ENCODE data around the gene PDE4A. TPM values are rescaled to one million over a fixed set of nuclear protein-coding genes. Genes with fewer than 3 reads are reported as not detected.
"Not testable (repeated sequence)": the region's sequence is repeated elsewhere in the genome, so short reads cannot be mapped to it uniquely, and the experiment has no call there.

The PDE4A gene
- total and polyA plus RNA-seq, 5 donors = 5.5 to 14.2 (median 10.9) TPM

DNA sequence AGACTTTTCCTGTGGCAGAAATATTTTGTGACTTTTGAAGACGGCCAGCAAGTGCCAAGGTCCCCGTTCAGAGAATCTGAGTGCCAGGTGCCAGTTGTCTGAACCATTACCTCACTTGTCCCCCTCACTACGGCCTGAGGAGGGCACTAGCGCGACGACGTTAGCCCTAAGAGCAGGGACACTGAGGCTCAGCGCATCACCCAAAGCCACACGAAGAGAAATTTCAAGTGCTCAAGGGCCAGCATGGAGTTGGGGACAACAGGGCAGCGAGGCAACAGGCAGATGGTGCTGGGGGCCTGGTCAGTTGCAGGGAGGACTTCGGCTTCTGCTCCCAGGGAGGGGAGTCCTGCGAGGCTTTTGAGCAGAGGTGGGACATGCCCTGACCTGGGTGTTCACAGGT is 30.5 kb upstream of the PDE4A start:
- Histone ChIP-seq H3K27ac (ENCODE audit: low read length) (no peak overlapping the region), H3K27me3 (ENCODE audit: control insufficient read depth, insufficient read depth) (no peaks in the 10 kb centered on the region), H3K9me3 (ENCODE audit: control insufficient read depth, low read length) (no peaks in the 10 kb centered on the region), H3K4me1 (ENCODE audit: control insufficient read depth, insufficient read depth, low read length) (no peaks in the 10 kb centered on the region), H3K4me3 (ENCODE audit: low read length) (no peak overlapping the region)
- intact Hi-C loops (cut with DNase I) = loop anchor here (2.0 to 5.0 kb wide), 4 partner anchors 121 to 459 kb away; no protein-coding TSS in a partner anchor
- DNase-seq = no peak
- ATAC-seq = peak; percentile 13 to 17
- WGBS = 48% methylated on average over 12 of the region's 12 CpGs

DNA sequence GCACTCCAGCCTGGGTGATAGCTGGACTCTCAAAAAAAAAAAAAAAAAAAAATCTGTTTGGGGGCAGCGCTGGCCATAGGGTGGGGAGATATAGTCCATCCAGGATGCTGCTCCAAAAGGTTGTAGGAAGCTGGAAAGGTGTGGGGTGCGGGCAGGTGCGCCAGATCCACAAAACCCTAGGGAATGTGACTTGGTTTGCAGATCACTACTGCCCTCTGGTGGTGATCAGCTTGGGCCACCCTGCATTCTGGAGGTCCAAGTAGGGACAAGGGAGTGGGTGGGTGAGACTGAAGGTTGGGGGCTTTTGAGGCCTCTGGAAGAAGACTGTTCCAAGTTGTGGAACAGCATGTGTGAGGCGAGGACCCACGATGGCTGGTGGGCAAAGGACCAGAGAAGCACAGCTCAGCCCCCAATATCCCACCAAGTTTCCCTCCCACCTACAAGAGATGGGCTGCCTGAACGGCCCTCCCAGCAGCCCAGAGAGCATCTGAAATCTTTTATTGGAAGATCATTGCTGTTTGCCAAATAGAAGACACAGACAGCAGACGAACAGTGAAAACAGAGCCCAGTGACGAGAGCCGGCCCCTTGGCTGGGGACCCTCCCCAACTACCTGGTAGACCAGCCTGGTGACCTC is 29.6 kb upstream of the PDE4A start:
- DNase-seq = peak; percentile 47 to 84 (median 80)
- no peaks in the 10 kb centered on the region for H3K9me3 ChIP-seq (ENCODE audit: control insufficient read depth, low read length)
- 53% methylated on average over 9 of the region's 9 CpGs for WGBS
- peak; percentile 59 to 62 for ATAC-seq
- H3K27me3 ChIP-seq (ENCODE audit: control insufficient read depth, insufficient read depth) = no peaks in the 10 kb centered on the region
- no peaks in the 10 kb centered on the region for H3K4me1 ChIP-seq (ENCODE audit: control insufficient read depth, insufficient read depth, low read length)
- intact Hi-C loops (cut with DNase I) = loop anchor here (2.0 to 5.0 kb wide), 4 partner anchors 122 to 460 kb away; no protein-coding TSS in a partner anchor
- no peak overlapping the region for H3K27ac ChIP-seq (ENCODE audit: low read length)
- H3K4me3 ChIP-seq (ENCODE audit: low read length) = no peak overlapping the region

DNA sequence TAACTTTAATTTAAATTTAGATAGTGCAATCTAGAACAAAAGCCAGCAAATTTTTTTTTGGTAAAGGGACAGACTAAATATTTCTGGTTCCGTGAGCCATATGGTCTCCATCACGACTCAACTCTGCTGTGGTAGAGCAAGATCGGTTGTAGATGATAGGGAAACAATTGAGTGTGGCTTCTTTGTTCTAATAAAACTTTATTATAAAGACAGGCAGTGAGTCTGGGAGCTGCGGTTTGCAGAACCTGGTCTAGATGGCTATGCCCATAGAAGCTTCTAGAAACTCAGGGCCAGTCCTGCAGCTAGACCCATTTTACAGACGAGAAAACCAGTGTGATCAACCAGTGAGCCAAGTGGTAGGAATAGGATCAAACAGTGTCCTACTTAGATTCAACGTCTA is 28.2 kb upstream of the PDE4A start:
- no peaks in the 10 kb centered on the region for H3K4me1 ChIP-seq (ENCODE audit: control insufficient read depth, insufficient read depth, low read length)
- H3K9me3 ChIP-seq (ENCODE audit: control insufficient read depth, low read length) = no peaks in the 10 kb centered on the region
- H3K27me3 ChIP-seq (ENCODE audit: control insufficient read depth, insufficient read depth) = no peaks in the 10 kb centered on the region
- ATAC-seq (no peak), DNase-seq (no peak)
- H3K4me3 ChIP-seq (ENCODE audit: low read length) = no peak overlapping the region
- H3K27ac ChIP-seq (ENCODE audit: low read length) = no peak overlapping the region
- intact Hi-C loops (cut with DNase I) = loop anchor here in 1 of 4 donors (5.0 kb wide), 1 partner anchor 135 kb away; no protein-coding TSS in a partner anchor
- WGBS = 84% methylated on average over 6 of the region's 6 CpGs

DNA sequence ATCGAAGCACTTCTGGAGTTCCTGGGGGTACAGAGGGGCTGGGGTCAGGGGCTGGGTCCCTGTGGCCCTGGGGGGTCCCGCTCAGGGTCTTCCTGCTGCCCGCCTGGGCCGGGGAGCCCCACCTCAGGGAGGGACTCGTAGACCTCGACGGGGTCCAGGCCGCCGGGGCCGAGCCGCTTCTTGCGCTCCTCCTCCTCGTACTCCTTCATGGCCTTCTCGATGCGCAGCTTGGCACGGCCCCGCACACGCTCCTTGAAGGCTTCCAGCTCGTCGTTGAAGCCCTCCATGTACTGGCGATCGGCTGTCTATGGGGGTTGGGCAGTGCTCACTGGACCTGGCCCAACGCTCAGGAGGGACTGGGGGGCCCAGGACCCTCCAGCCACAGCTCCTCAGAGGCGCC is 27.2 kb upstream of the PDE4A start:
- no peaks in the 10 kb centered on the region for H3K27me3 ChIP-seq (ENCODE audit: control insufficient read depth, insufficient read depth)
- intact Hi-C loops (cut with DNase I) = loop anchor here in 1 of 4 donors (5.0 kb wide), 1 partner anchor 136 kb away; no protein-coding TSS in a partner anchor
- H3K4me1 ChIP-seq (ENCODE audit: control insufficient read depth, insufficient read depth, low read length) = no peaks in the 10 kb centered on the region
- 91% methylated on average over 24 of the region's 24 CpGs for WGBS
- H3K9me3 ChIP-seq (ENCODE audit: control insufficient read depth, low read length) = no peaks in the 10 kb centered on the region
- ATAC-seq (no peak), DNase-seq (no peak)
- H3K27ac ChIP-seq (ENCODE audit: low read length) = no peak overlapping the region
- H3K4me3 ChIP-seq (ENCODE audit: low read length) = no peak overlapping the region

DNA sequence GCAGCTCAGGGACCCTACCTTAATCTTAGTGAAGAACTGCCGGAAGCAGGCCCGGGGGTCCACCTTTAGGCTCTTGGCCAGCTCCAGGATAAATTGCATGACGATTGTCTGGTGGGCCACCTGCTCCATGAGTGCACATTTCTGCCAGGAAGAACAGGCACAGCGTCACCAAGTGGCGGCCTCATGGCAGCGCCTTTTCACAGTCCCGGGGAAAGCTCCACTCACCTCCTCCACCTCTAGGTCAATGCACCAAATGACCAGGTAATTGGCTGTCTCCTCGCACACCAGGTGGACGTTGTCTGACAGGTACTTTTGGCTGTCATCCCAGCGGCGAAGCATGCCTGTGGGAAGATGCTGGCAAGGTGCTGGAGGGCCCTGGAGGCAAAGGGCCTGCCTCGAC is 25.3 kb upstream of the PDE4A start:
- H3K27ac ChIP-seq (ENCODE audit: low read length) = no peak overlapping the region
- DNase-seq (no peak), ATAC-seq (no peak)
- intact Hi-C loops (cut with DNase I) = no loop called here
- peaks cover 2% of the 10 kb centered on the region for H3K4me1 ChIP-seq (ENCODE audit: control insufficient read depth, insufficient read depth, low read length)
- no peak overlapping the region for H3K4me3 ChIP-seq (ENCODE audit: low read length)
- WGBS = 93% methylated on average over 12 of the region's 12 CpGs
- no peaks in the 10 kb centered on the region for H3K9me3 ChIP-seq (ENCODE audit: control insufficient read depth, low read length)
- H3K27me3 ChIP-seq (ENCODE audit: control insufficient read depth, insufficient read depth) = no peaks in the 10 kb centered on the region

DNA sequence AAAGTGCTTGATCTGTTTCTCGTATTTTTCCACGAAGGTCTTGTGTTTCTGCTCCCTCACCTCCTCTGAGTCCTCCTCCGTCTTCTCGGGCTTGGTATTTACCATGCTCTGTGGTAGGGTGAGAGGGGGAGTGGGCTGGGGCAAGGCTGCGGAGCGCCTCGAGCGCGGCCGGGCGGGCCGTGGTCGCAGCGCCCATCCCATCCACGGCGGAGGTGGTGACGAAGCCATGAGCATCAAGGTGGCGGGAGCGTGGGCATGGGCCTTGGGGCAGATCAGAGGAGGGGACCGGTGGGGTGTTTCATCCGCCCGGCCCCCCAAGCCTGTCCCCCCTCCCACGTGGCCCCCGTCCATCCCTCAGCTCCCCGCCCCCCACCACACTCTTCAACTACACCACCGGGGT is 24.9 kb upstream of the PDE4A start:
- H3K4me1 ChIP-seq (ENCODE audit: control insufficient read depth, insufficient read depth, low read length) = peaks cover 3% of the 10 kb centered on the region
- no peak overlapping the region for H3K27ac ChIP-seq (ENCODE audit: low read length)
- no peaks in the 10 kb centered on the region for H3K27me3 ChIP-seq (ENCODE audit: control insufficient read depth, insufficient read depth)
- WGBS = 94% methylated on average over 26 of the region's 26 CpGs
- no peaks in the 10 kb centered on the region for H3K9me3 ChIP-seq (ENCODE audit: control insufficient read depth, low read length)
- intact Hi-C loops (cut with DNase I) = no loop called here
- H3K4me3 ChIP-seq (ENCODE audit: low read length) = no peak overlapping the region
- ATAC-seq = no peak
- no peak for DNase-seq

DNA sequence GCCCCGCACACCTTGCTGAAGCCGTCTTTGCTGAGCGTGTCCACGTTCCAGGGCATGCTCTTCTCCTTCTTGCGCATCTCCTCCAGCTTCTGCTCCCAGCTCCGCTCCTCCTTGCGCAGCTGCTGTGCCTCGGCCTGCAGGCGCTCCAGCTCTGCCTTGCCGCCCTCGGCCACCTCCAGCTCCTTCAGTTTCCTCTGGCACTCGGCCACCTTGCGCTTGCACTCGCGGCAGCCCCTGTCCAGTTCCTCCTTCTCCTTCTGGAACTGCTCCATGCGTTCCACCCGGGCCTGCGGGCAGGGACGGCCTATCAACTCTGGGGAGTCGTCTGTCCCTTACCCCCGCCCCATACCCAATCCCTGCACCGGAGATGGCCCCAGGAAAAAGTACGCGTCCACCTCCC is 24.4 kb upstream of the PDE4A start:
- H3K27ac ChIP-seq (ENCODE audit: low read length) = no peak overlapping the region
- no peak overlapping the region for H3K4me3 ChIP-seq (ENCODE audit: low read length)
- no peak for DNase-seq
- H3K9me3 ChIP-seq (ENCODE audit: control insufficient read depth, low read length) = no peaks in the 10 kb centered on the region
- intact Hi-C loops (cut with DNase I) = no loop called here
- 71% methylated on average over 24 of the region's 24 CpGs for WGBS
- H3K4me1 ChIP-seq (ENCODE audit: control insufficient read depth, insufficient read depth, low read length) = peaks cover 3% of the 10 kb centered on the region
- ATAC-seq = no peak
- no peaks in the 10 kb centered on the region for H3K27me3 ChIP-seq (ENCODE audit: control insufficient read depth, insufficient read depth)

DNA sequence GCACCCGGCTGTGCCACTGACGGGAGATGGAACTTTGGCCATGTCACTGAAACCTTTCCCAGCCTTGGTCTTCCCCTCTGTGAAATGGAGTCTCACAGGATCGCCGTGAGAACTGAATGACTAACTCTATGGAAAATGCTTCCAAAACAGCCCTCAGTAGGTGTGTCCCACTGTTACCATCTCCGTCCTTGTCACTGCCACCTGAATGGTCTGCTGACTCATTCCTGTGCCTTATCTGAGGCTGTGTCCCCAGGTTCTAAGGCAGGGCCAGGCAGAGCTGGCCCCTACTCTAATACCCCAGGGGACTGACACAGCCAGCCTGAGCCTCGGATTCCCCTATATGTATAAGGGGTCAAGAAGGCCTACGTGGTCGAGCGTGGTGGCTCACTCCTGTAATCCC is 21.5 kb upstream of the PDE4A start:
- intact Hi-C loops (cut with DNase I) = no loop called here
- DNase-seq (no peak), ATAC-seq (no peak)
- Histone ChIP-seq H3K27me3 (ENCODE audit: control insufficient read depth, insufficient read depth) (no peaks in the 10 kb centered on the region), H3K4me3 (ENCODE audit: low read length) (no peak overlapping the region), H3K4me1 (ENCODE audit: control insufficient read depth, insufficient read depth, low read length) (peaks cover 7% of the 10 kb centered on the region), H3K27ac (ENCODE audit: low read length) (peak overlapping the region; percentile 53), H3K9me3 (ENCODE audit: control insufficient read depth, low read length) (no peaks in the 10 kb centered on the region)
- WGBS = 82% methylated on average over 9 of the region's 9 CpGs

DNA sequence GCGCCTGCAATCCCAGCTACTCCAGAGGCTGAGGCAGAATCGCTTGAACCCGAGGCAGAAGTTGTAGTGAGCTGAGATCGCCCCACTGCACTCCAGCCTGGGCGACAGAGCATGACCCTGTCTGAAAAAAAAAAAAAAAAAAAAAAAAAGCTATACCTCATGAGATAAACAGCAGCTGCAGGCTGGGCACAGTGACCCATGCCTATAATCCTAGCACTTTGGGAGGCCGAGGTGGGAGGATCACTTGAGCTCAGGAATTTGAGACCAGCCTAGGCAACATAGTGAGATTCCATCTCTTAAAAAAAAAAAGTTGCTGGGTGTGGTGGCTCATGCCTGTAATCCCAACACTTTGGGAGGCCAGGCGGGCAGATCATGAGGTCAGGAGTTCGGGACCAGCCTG is 21.0 kb upstream of the PDE4A start:
- H3K4me1 ChIP-seq (ENCODE audit: control insufficient read depth, insufficient read depth, low read length); H3K4me3 ChIP-seq (ENCODE audit: low read length): not testable (repeated sequence)

DNA sequence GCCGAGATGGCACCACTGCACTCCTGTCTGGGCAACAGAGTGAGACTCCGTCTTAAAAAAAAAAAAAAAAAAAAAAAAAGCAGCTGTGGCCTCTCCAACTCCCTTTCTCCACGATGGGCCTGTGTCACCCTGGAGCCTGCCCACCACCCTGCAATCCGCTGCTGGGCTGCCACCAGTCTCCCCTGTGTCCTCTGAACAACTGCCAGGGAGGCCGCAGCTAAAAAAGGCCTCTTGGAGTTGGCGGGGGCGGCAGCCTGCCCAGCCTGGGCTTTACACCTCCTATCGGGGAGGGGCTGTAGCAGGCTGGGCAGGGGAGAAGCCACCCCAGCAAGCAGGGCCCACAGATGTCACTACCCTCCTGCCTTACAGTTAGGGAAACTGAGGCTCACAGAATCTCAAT is 20.5 kb upstream of the PDE4A start:
- Histone ChIP-seq H3K4me1 (ENCODE audit: control insufficient read depth, insufficient read depth, low read length) (peaks cover 7% of the 10 kb centered on the region), H3K27ac (ENCODE audit: low read length) (peak overlapping the region; percentile 24), H3K9me3 (ENCODE audit: control insufficient read depth, low read length) (no peaks in the 10 kb centered on the region), H3K27me3 (ENCODE audit: control insufficient read depth, insufficient read depth) (no peaks in the 10 kb centered on the region), H3K4me3 (ENCODE audit: low read length) (no peak overlapping the region)
- no peak for ATAC-seq
- DNase-seq = peak; percentile 60 to 80 (median 75)
- WGBS = 72% methylated on average over 8 of the region's 8 CpGs
- intact Hi-C loops (cut with DNase I) = no loop called here

More for the DNA sequence above, 21.0 kb upstream of the PDE4A start:
- WGBS = 94% methylated on average over 8 of the region's 8 CpGs
- ATAC-seq; H3K27ac ChIP-seq (ENCODE audit: low read length); intact Hi-C loops (cut with DNase I); DNase-seq; H3K27me3 ChIP-seq (ENCODE audit: control insufficient read depth, insufficient read depth); H3K9me3 ChIP-seq (ENCODE audit: control insufficient read depth, low read length): not testable (repeated sequence)

DNA sequence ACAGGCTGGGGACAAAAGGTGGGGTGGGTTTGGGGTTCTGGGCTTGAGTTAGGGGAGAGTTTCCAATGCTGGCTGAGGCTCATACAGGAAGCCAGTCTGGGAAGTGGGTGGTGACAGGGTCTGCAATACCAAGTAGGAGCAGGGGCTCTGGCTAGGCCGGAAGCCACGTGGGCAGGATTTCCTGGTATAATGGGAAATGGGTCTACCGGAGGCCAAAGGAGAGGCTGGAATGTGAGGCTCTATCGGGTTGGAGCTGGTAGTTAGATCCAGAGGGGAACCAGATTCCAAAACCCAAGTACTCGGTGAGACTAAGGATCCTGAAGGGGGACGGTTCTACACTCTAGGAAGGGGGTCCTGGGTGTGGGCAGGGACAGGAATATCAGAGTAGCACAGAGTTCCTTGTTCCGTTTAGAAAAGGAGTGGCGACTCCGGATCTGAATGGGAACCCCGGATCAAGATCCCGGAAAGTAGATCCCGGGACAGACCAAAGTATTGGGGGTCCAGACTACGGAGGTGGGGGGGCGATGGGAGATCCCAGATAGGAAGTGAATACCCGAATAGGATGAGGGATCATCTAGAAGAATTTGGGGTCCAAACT is 17.8 kb upstream of the PDE4A start:
- DNase-seq (peak; percentile 61 to 77 (median 74)), ATAC-seq (peak in 1 of 2 donors; percentile 12)
- intact Hi-C loops (cut with DNase I) = no loop called here
- no peaks in the 10 kb centered on the region for H3K27me3 ChIP-seq (ENCODE audit: control insufficient read depth, insufficient read depth)
- peaks cover 7% of the 10 kb centered on the region for H3K4me1 ChIP-seq (ENCODE audit: control insufficient read depth, insufficient read depth, low read length)
- 3% methylated on average over 15 of the region's 15 CpGs for WGBS
- no peaks in the 10 kb centered on the region for H3K9me3 ChIP-seq (ENCODE audit: control insufficient read depth, low read length)
- H3K4me3 ChIP-seq (ENCODE audit: low read length) = peak overlapping the region; percentile 92
- H3K27ac ChIP-seq (ENCODE audit: low read length) = peak overlapping the region; percentile 65
